Stimulated activated CD4-positive, alpha-beta T cell treated with anti-CD3 and anti-CD28 coated beads, Interleukin-4, amount 100 ng/mL, for 24 hours (primary cell): ENCODE data around the gene TNFAIP3.

Experiments
- DNase-seq: peaks from one replicate; pipeline ENCODE4 v3.0.0-alpha.2; 2020

The TNFAIP3 gene

GRCh38 chr6:137904822-137905617 lies 38.0 kb downstream of the TNFAIP3 start:
- DNase-seq = peak; percentile 88

- DNase-seq = no peak
These were observed 39.0 kb downstream of the TNFAIP3 start for GRCh38 chr6:137906020-137906472.

DNA sequence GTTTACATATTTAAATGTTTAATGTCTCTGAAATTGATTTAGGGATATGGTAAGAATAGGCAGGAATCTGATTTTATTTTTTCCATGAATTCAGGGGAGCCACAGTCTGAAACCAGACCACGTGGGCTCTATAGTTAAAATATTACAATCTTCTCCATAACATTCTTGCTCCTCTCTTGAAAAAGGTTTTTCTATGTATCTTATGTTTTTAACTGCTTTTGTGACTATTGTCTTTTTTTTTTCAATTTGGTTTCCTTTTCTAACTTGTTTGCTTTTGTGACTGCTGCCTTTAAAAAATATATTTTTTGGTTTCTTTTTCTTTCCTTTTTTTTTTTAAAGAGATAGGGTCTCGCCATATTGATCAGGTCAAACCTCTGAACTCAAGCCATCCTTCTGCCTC lies 40.1 kb downstream of the TNFAIP3 start:
- DNase-seq = no peak

GRCh38 chr6:137909533-137909932 lies 42.5 kb downstream of the TNFAIP3 start:
- DNase-seq = no peak

- no peak for DNase-seq
These were observed 43.4 kb downstream of the TNFAIP3 start for GRCh38 chr6:137910424-137910834.

GRCh38 chr6:137910843-137911456 lies 43.9 kb downstream of the TNFAIP3 start:
- DNase-seq = no peak

DNA sequence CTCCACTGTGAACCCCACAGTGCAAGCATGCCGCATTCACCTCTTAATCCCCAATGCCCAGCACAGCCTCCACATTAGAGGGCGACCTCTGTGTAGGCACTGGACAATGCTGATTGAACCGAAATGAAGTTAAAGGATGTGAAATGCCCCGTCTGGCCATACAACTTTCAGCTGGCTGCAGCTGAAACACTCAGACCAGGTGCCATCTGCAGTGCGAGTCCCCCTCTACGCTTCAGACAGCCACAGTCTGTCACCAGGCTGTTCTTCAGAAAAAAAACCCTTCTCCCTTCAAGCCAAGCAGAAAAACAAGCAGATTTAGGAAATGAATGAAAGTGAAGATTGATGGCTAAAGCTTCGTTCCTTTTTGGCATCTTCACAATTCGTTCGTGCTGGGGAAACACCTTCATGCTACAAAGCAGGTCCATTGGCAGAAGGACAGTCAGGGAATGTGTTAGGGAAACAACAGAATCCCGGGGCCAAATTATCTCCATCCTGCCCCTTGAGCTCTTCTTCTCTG lies 44.7 kb downstream of the TNFAIP3 start:
- no peak for DNase-seq

GRCh38 chr6:137912813-137913212 lies 45.8 kb downstream of the TNFAIP3 start:
- DNase-seq = no peak

DNA sequence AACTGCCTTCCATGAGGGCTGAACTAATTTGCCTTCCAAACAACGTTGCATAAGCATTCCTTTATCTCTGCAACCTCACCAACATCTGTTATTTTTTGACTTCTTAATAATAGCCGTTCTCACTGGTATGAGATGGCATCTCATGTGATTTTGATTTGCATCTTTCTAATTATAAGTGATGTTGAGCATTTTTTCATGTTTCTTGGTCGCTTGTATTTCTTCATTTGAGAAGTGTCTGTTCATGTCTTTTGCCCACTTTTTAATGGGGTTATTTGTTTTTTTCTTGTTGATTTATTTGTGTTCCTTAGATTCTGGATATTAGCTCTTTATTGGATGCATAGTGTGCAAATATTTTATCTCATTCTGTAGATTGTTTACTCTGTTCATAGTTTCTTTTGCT lies 46.4 kb downstream of the TNFAIP3 start:
- DNase-seq = no peak

- DNase-seq = no peak
These were observed 47.0 kb downstream of the TNFAIP3 start for GRCh38 chr6:137913996-137914529.

DNA sequence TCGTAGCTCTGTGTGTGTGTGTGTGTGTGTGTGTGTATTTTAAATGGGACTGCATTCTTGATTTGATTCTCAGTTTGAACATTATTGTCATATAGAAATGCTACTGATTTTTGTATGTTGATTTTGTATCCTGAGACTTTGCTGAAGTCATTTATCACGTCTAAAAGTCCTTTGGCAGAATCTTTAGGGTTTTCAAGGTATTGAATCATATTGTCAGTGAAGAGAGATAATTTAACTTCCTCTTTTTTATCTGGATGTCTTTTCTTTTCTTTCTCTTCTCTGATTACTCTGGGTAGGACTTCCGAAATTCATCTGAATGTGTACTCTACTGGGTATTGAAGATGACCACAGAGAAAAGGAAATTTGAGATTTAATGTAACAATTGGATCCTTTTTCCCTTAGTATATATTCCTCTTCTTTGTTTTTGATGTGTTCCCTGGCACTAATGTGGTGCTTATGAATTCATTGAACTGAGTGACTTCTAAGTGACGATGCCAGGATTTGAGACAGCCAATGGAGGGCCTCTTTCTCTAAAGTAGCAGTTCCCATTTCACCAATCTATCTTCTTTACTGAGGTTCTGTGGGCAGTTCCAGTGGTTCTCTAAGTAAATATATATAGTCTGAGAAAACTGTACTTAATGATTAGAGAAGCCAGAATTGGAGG lies 47.6 kb downstream of the TNFAIP3 start:
- no peak for DNase-seq

GRCh38 chr6:137915790-137916189 lies 48.7 kb downstream of the TNFAIP3 start:
- no peak for DNase-seq

GRCh38 chr6:137917551-137918325 lies 50.7 kb downstream of the TNFAIP3 start:
- DNase-seq = no peak

DNA sequence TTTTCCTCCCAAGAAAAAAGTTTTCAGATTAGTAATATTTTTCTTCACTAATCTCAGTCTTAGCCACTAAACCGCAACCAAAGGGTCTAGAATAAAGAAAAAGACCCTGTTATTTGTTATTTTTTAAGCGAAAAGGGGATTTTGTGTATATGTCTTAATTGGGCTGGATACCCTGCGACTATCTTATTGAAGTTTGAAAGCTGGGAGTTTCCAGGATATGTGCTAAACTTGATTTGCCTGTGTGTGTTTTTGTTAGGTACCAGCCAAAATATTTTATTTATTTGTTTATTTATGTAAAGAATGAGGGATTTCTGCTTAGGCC lies 52.4 kb downstream of the TNFAIP3 start:
- DNase-seq = no peak

GRCh38 chr6:137919837-137920730 lies 53.0 kb downstream of the TNFAIP3 start:
- no peak for DNase-seq

- DNase-seq = no peak
These were observed 54.8 kb downstream of the TNFAIP3 start for GRCh38 chr6:137921823-137922222.

DNA sequence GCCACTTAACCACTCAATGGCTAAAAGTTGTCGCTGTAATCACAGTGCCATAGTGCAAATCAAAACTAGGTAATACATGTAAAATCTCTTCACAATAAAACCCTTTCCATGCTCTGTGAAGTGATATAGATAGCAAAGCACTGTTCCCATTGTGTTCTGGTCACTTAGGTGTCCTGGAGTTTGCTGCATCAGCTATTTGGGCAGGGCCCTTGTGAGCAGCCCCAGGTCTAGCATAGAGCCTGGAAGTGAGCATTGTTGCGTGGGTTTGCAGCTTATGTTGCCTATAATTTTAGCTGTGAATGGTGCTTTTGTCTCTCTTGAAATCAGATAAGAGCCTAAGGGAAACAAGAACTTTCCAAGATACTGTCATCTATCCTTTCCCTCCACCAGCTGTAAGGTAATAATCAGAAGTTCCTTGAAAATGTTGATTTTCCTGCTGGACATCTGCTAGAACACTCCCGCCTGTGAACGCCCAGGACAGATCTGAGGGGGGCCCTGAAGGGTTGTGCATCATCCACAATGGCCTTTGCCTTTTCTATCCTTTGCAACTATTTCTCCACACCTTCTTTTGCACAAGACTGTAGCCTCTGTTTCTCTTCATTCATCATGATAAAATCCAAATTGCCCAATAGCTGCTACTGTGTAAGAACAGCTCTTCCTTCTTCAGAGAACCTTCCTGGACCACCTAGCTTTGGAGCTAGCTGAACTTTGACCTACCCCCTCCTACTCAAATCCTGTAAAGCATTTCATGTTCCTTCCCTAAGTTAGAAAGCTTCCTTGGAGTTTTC lies 57.0 kb downstream of the TNFAIP3 start:
- no peak for DNase-seq

DNA sequence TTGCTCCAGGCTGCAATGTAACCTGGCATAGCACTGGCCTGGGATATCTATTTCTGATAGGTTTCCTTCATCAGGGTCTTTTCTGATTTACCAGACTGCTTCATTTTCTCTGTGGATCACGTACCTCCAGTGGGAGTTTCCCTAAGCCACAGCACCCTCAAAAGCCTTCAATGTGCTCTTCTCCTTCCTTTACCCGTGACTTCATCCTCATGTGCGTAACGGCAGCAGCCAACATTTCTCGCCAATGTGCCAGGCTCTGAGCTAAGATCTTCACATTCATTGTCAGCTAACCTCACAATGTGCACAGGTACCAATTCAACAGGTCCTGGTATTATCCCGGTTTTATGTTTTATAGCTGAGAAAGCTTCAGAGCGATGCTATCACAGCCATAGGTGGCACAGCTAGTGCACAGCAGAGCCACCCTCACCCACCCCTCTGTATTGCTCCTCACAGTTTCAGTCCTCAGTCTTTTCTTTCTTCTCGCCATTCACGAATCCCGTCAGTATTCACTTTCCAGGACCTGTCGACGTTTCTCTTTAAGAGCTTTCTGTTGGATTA lies 58.2 kb downstream of the TNFAIP3 start:
- DNase-seq = no peak

GRCh38 chr6:137926207-137926731 lies 59.2 kb downstream of the TNFAIP3 start:
- peak; percentile 34 for DNase-seq

DNA sequence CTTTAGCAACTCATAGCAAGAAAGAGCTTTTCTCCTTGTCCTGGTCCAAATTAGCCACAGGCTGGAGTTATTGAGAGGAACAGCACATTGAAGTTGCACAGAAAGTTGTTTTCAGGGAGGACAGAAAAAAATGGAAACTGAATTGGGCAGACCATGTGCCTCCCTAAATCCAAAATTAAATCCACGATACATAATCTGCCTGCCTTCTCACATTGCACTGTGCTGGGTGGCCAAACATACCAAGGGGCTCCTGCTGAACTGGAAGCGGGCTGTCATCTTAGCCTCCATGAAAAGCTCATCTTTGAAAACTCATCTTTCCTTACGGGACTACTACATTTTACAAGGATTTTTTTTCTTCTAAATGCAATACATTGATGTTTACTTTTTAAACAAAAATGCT lies 59.9 kb downstream of the TNFAIP3 start:
- DNase-seq = no peak
